Mesothelial cell of epicardium (in vitro differentiated cells): Measurements from ENCODE around the gene SLC25A39. TPM values are rescaled to one million over a fixed set of nuclear protein-coding genes. Genes with fewer than 3 reads are reported as not detected.
"Not testable (repeated sequence)": the region's sequence is repeated elsewhere in the genome, so short reads cannot be mapped to it uniquely, and the experiment has no call there.

Source experiments
- DNase-seq, 2 experiments: peaks; one replicate each; pipeline ENCODE4 v3.0.0; 2021; ENCODE audit warnings: low spot score in 2 of 2; ENCODE audit not compliant: unreplicated experiment in 2 of 2
- H3K27ac Mint-ChIP-seq: 2 replicates; pipeline ENCODE4 v1.8.0; 2021; ENCODE audit warnings: mixed read lengths
- H3K27me3 Mint-ChIP-seq: 2 replicates; pipeline ENCODE4 v1.8.0; 2021; ENCODE audit warnings: low read depth, mixed read lengths
- H3K36me3 Mint-ChIP-seq: 2 replicates; pipeline ENCODE4 v1.8.0; 2021; ENCODE audit warnings: mixed read lengths
- H3K4me1 Mint-ChIP-seq: 2 replicates; pipeline ENCODE4 v1.8.0; 2021; ENCODE audit warnings: mixed read lengths
- H3K4me3 Mint-ChIP-seq: 2 replicates; pipeline ENCODE4 v1.8.0; 2021; ENCODE audit warnings: mild to moderate bottlenecking, moderate library complexity, mixed read lengths
- H3K9me3 Mint-ChIP-seq: 2 replicates; pipeline ENCODE4 v1.8.0; 2021; ENCODE audit warnings: mixed read lengths
- total RNA-seq: library from RNA; stranded (reverse); gene quantifications from 3 replicates; pipeline ENCODE4 v1.2.1, GENCODE V29; 2021
- TF ChIP-seq, protein P1 (sequence below): fragments of 200-600 bp; sonication (generic); IDR thresholded peaks from one replicate; pipeline ENCODE4 v1.5.0; 2021; ENCODE audit warnings: antibody characterized with exemption; ENCODE audit not compliant: unreplicated experiment

Gene SLC25A39
- total RNA-seq, 1 donor from 2014 or later = 112 TPM

DNA sequence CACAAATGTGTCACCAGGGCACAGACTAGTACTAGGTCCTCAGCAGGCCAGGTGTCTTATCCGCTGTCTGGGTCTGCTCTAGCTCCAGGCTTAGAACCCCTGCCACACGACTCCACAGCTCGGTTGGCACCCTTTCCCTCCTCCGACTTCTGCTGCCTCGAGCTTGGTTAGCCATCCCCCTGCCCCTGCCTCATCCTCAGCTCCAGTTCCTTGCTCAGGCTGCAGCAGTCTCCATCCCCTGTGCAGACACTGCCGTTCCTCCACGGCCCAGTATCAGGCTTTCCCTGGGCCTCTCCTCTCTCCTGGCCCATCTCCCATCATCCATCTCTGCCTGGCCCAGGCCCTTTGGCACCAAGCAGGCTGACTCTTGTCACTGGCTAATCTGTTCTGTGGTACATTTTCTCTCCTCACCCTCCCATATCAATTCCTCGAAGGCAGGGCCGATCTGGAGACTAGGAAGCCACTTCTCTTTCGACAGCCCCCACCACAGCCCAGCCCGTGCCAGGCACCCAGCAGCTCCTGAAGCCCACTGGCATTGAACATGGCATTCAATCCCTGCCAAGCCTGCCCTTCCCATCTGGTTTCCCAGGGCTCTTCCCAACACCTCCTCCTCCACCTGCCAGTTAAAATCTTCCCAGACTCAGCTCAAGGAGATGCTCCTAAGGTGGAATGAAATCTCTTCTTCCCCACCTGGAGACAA lies 19.0 kb upstream of the SLC25A39 start:
- H3K36me3 Mint-ChIP-seq = no peaks in the 10 kb centered on the region
- TF ChIP-seq, protein P1, sequence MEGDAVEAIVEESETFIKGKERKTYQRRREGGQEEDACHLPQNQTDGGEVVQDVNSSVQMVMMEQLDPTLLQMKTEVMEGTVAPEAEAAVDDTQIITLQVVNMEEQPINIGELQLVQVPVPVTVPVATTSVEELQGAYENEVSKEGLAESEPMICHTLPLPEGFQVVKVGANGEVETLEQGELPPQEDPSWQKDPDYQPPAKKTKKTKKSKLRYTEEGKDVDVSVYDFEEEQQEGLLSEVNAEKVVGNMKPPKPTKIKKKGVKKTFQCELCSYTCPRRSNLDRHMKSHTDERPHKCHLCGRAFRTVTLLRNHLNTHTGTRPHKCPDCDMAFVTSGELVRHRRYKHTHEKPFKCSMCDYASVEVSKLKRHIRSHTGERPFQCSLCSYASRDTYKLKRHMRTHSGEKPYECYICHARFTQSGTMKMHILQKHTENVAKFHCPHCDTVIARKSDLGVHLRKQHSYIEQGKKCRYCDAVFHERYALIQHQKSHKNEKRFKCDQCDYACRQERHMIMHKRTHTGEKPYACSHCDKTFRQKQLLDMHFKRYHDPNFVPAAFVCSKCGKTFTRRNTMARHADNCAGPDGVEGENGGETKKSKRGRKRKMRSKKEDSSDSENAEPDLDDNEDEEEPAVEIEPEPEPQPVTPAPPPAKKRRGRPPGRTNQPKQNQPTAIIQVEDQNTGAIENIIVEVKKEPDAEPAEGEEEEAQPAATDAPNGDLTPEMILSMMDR = no peak
- no peak for DNase-seq
- no peaks in the 10 kb centered on the region for H3K27me3 Mint-ChIP-seq
- peak overlapping the region; percentile 8 for H3K27ac Mint-ChIP-seq
- no peaks in the 10 kb centered on the region for H3K9me3 Mint-ChIP-seq
- H3K4me1 Mint-ChIP-seq = peaks cover 12% of the 10 kb centered on the region
- no peak overlapping the region for H3K4me3 Mint-ChIP-seq

DNA sequence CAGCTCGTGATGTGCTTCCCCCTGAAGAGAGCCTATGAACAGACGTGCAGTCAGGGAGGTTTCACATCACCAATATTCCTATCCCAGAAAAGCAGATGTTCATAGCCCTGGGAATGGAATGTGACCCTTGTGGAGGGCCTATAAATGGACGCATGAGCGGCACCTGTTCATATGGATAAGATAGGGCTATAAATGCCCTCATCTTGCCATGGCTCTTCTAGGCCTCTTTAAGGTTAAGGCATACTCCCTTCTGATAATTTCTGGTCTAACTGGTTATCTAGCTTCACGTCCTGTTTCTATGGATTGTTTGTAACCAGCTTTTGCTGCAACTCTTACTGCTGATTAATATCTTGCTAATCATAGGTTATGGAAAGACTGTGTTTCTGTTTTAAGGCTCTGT lies 15.9 kb upstream of the SLC25A39 start:
- H3K4me3 Mint-ChIP-seq, H3K27me3 Mint-ChIP-seq: not testable (repeated sequence)

DNA sequence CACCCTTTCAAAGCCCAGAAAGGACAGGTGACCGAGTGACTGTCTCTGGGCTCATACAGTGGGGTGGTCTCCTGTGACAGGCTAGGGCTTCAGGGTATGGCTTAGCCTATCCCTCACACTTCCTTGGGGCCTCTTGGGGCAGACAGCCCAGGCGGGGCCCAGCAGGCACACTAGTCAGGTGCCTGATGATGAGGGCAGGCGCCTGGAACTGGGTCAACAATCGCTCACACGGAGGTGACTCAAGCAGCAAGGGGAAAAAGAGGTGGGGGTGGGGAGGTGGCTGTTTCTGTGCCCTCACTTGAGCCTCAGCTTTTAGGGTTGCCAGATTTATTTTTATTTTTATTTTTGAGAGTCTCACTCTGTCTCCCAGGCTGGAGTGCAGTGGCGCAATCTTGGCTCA lies 14.1 kb upstream of the SLC25A39 start:
- peaks cover 7% of the 10 kb centered on the region for H3K27me3 Mint-ChIP-seq
- H3K4me1 Mint-ChIP-seq = no peaks in the 10 kb centered on the region
- H3K36me3 Mint-ChIP-seq = no peaks in the 10 kb centered on the region
- H3K9me3 Mint-ChIP-seq = no peaks in the 10 kb centered on the region
- H3K27ac Mint-ChIP-seq = no peak overlapping the region
- no peak for DNase-seq
- no peak overlapping the region for H3K4me3 Mint-ChIP-seq
- TF ChIP-seq, protein P1 = no peak

More for the DNA sequence above, 15.9 kb upstream of the SLC25A39 start:
- H3K27ac Mint-ChIP-seq, H3K36me3 Mint-ChIP-seq, H3K4me1 Mint-ChIP-seq, DNase-seq, H3K9me3 Mint-ChIP-seq: not testable (repeated sequence)

DNA sequence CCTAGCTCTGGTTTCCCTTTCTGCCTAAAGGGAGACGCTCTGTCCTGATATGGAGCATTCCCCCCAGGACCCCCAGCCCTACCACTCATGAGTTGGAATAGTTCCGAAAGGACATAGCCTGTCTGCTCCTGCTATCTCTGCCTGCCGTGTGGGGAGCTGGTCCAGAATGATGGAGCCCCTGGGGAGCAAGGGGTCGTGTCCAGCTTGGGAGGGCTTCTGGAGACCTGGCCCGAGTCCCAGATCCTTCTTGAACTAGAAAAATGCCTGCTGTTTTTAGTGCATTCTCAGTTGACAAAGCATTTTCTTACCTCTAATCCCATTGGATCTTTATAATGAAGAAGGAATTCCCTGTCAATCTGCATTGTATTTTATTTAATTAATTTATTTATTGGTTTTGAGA lies 11.3 kb upstream of the SLC25A39 start:
- Mint-ChIP-seq H3K36me3 (no peaks in the 10 kb centered on the region), H3K4me3 (no peak overlapping the region), H3K27me3 (peaks cover 7% of the 10 kb centered on the region), H3K9me3 (no peaks in the 10 kb centered on the region), H3K4me1 (no peaks in the 10 kb centered on the region), H3K27ac (no peak overlapping the region)
- no peak for DNase-seq
- TF ChIP-seq, protein P1 = no peak

DNA sequence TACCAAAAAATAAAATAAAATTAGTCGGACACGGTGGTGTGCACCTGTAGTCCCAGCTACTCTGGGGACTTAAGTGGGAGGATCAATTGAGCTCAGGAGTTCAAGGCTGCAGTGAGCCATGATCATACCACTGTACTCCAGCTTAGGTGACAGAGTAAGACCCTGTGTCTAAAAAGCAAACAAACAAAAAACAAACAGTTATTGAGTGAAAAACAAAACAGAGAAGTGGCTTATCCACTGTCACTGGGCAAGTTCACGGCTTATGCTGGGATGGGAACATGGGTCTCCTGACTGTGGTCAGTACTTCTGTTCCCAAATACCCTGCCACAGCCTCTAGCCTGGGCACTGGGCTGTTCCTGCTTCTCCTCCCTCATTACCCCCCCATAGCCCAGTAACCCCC lies 10.9 kb upstream of the SLC25A39 start:
- Mint-ChIP-seq H3K4me1 (no peaks in the 10 kb centered on the region), H3K36me3 (no peaks in the 10 kb centered on the region), H3K27ac (no peak overlapping the region), H3K27me3 (peaks cover 7% of the 10 kb centered on the region), H3K4me3 (no peak overlapping the region), H3K9me3 (no peaks in the 10 kb centered on the region)
- TF ChIP-seq, protein P1 = no peak
- DNase-seq = no peak

DNA sequence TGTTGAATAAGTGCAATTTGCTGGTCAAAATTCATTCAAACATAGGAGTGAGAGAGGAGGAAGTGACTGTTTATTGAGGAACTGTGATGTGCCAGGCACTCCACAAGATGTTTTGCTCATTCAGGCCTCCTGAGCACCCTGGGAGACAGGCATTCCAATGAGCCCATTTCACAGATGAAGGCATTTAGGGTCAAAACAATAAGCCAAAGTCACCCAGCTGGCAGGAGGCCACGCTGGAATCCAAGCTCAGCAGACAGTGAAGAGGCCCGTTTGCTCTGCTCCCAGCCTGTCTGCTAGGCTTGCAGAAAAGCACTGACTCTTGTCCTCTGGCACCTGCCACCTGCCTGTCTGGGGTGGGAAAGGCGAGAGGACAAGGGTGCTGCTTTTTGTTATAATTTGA lies 10.1 kb upstream of the SLC25A39 start:
- no peaks in the 10 kb centered on the region for H3K9me3 Mint-ChIP-seq
- no peaks in the 10 kb centered on the region for H3K4me1 Mint-ChIP-seq
- H3K36me3 Mint-ChIP-seq = no peaks in the 10 kb centered on the region
- H3K27ac Mint-ChIP-seq = no peak overlapping the region
- H3K27me3 Mint-ChIP-seq = peaks cover 7% of the 10 kb centered on the region
- no peak overlapping the region for H3K4me3 Mint-ChIP-seq
- no peak for DNase-seq
- TF ChIP-seq, protein P1 = no peak
